Measurements from ENCODE around the gene COL6A2. TPM values are rescaled to one million over a fixed set of nuclear protein-coding genes. Genes with fewer than 3 reads are reported as not detected.

COL6A2 gene
- total RNA-seq, 2 donors from 2014 or later = 198 to 474 TPM

DNA sequence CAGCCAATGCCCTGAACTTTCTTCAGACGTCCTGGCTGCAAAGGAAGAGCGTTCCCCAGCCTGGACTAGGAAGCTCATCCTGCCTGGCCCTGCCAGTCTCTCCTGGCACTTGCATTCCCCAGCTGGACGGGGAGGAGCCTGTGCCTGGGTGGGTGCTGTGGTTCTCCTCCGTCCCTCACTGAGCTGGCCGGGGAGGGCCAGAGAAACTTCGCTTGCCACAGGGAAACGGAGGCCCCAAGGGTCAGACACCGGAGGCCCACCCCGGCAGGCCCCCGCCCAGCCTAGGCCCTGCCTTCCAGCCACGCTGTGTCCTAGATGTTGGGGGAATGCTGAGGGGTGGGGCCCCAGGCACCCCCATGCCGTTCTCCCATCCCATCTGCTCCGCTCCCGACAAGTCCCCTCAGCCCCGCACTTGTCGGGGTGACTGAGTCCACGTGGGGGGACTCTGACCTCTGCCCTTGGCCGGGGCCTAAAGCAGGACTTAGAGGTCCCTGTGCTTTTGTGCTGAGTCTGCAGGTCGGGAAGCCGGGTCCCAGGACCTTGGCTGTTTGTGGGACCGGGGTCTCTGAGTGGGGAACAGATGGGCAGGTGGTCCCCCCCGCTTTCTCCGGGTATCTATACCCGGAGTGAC lies 52.7 kb downstream of the COL6A2 start:
- DNase-seq (ENCODE audit: low spot score) = no peak
- Histone ChIP-seq H3K36me3 (no peaks in the 10 kb centered on the region), H3K9me3 (no peaks in the 10 kb centered on the region), H3K4me3 (no peak overlapping the region), H3K27me3 (replicated peaks; ENCODE audit: insufficient read depth) (no peaks in the 10 kb centered on the region), H3K4me1 (replicated peaks) (no peaks in the 10 kb centered on the region), H3K27ac (peak overlapping the region in 1 of 2 donors; percentile 27)
- TF ChIP-seq POLR2AphosphoS5 (IDR thresholded peaks at IDR 0.05) = no peak
- no peak for TF ChIP-seq POLR2A (IDR thresholded peaks at IDR 0.05)
- TF ChIP-seq, protein P1, sequence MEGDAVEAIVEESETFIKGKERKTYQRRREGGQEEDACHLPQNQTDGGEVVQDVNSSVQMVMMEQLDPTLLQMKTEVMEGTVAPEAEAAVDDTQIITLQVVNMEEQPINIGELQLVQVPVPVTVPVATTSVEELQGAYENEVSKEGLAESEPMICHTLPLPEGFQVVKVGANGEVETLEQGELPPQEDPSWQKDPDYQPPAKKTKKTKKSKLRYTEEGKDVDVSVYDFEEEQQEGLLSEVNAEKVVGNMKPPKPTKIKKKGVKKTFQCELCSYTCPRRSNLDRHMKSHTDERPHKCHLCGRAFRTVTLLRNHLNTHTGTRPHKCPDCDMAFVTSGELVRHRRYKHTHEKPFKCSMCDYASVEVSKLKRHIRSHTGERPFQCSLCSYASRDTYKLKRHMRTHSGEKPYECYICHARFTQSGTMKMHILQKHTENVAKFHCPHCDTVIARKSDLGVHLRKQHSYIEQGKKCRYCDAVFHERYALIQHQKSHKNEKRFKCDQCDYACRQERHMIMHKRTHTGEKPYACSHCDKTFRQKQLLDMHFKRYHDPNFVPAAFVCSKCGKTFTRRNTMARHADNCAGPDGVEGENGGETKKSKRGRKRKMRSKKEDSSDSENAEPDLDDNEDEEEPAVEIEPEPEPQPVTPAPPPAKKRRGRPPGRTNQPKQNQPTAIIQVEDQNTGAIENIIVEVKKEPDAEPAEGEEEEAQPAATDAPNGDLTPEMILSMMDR (IDR thresholded peaks at IDR 0.05) = no peak
- intact Hi-C loops (cut with DNase I) = loop anchor here (10.0 kb wide), 1 partner anchor 174 kb away; the partner anchor contains the start of genes C21orf58 and PCNT
- 87% methylated on average over 24 of the region's 24 CpGs for WGBS

DNA sequence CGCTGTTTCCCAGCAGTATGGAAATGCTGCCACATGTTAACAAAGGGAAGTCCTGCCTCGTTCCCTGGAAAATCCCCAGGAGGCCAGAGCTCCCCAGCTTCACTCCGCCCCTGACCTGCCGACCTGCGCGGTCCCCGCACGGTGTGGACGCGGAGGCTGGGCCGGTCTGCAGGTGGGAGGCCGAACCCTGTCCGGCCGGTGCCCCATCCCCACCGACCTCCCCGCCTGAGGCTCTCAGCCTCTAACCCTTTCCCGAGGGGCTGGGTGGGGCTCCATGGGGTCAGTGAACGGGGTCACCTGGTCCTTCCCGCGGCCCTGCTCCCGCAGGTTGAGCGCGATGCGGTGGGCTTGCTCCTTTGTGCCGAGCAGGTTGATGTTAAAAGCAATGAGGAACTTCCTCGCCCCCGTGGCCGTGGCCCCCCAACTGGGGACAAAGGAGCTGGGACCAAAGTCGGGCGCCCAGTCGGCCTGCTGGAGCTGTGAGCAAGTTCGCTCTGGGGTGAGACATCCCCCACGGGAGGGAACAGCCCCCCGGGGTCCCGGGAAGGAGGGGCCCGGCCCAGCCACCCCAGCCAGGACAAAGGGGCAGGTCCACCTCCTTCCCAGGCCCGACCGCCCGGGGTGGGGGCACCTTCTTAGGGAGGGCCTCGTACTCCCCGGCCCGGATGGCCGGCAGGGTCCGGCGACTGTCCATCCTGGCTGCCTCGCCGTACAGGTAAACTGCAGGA lies 53.5 kb downstream of the COL6A2 start:
- Histone ChIP-seq H3K9me3 (no peaks in the 10 kb centered on the region), H3K36me3 (no peaks in the 10 kb centered on the region), H3K27me3 (replicated peaks; ENCODE audit: insufficient read depth) (no peaks in the 10 kb centered on the region), H3K4me3 (no peak overlapping the region), H3K4me1 (replicated peaks) (no peaks in the 10 kb centered on the region), H3K27ac (no peak overlapping the region)
- WGBS = 93% methylated on average over 28 of the region's 47 CpGs
- TF ChIP-seq, protein P1 (IDR thresholded peaks at IDR 0.05) = no peak
- TF ChIP-seq POLR2AphosphoS5 (IDR thresholded peaks at IDR 0.05) (no peak), POLR2A (IDR thresholded peaks at IDR 0.05) (no peak)
- intact Hi-C loops (cut with DNase I) = loop anchor here (10.0 kb wide), 1 partner anchor 173 kb away; the partner anchor contains the start of genes C21orf58 and PCNT
- DNase-seq (ENCODE audit: low spot score) = no peak

DNA sequence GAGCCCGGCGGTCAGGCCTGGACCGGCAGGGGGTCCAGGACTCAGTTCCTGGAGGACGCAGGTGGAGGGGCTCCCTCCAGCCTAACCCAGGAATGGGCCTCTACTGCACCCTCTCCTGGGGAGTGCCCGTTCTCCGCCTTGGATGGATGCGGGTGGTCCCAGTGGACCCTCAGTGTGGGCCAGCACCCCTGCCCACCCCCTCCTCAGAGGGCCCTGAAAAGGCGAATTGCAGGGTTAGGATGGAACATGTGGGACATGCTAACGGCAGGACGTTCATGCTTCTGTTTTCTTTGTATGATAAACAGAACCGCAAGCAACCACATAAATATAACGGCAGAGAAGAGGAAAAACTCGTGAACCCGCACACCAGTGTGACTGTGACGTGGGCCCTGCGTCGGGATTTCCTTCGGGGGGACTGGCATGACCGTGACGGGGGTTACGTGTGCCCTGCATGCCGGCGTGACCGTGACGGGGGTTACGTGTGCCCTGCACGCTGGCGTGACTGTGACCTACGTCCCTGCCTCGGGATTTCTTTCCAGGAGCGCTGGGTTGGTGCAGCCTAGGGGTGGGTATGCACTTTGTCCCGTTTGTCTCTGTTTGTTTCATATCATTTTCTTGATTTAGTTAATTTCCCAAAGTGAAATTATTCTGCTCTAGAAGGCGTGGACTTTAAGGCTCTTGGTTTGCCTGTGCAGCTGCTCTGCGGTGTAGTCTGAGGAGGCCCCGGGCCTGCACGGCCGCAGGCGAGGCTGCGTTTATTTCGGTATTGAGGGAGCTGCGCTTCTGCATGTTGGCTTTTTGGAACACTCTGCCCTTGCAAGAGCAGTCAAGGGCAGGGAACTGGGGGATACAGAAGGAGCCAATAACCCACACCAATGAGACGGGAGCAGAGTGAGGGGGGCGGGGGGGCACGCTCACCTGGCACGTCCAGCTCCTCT lies 54.3 kb downstream of the COL6A2 start:
- WGBS = 91% methylated on average over 40 of the region's 45 CpGs
- peak overlapping the region; percentile 64 to 92 for H3K27ac ChIP-seq
- no peaks in the 10 kb centered on the region for H3K27me3 ChIP-seq (replicated peaks; ENCODE audit: insufficient read depth)
- DNase-seq (ENCODE audit: low spot score) = no peak
- H3K4me3 ChIP-seq = peak overlapping the region in 1 of 2 donors; percentile 13
- H3K36me3 ChIP-seq = no peaks in the 10 kb centered on the region
- TF ChIP-seq POLR2A (IDR thresholded peaks at IDR 0.05) (no peak), POLR2AphosphoS5 (IDR thresholded peaks at IDR 0.05) (no peak)
- TF ChIP-seq, protein P1 (IDR thresholded peaks at IDR 0.05) = no peak
- intact Hi-C loops (cut with DNase I) = loop anchor here (10.0 kb wide), 1 partner anchor 173 kb away; the partner anchor contains the start of genes C21orf58 and PCNT
- no peaks in the 10 kb centered on the region for H3K4me1 ChIP-seq (replicated peaks)
- H3K9me3 ChIP-seq = no peaks in the 10 kb centered on the region

DNA sequence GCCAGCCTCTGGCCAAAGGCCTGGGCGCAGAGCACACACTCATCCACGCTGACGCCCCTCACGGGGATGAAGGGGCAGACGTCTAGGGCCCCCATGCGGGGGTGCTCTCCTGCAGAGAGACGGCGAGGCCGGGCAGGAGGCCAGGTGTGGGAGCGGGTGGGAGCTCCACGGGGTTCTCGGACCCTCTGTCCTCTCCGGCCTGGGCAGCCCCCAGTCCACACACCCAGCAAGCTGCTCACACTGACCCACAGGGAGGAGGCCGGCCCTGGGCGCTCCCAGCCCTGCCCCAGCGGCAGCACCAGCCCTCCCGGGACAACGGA lies 55.0 kb downstream of the COL6A2 start:
- no peaks in the 10 kb centered on the region for H3K4me1 ChIP-seq (replicated peaks)
- intact Hi-C loops (cut with DNase I) = loop anchor here (10.0 kb wide), 1 partner anchor 172 kb away; the partner anchor contains the start of genes C21orf58 and PCNT
- DNase-seq (ENCODE audit: low spot score) = no peak
- WGBS = 28% methylated on average over 18 of the region's 18 CpGs
- H3K27ac ChIP-seq = peak overlapping the region; percentile 64 to 92
- no peaks in the 10 kb centered on the region for H3K9me3 ChIP-seq
- H3K4me3 ChIP-seq = peak overlapping the region in 1 of 2 donors; percentile 13
- TF ChIP-seq POLR2A (IDR thresholded peaks at IDR 0.05) (no peak), POLR2AphosphoS5 (IDR thresholded peaks at IDR 0.05) (no peak)
- TF ChIP-seq, protein P1 (IDR thresholded peaks at IDR 0.05) = no peak
- no peaks in the 10 kb centered on the region for H3K36me3 ChIP-seq
- no peaks in the 10 kb centered on the region for H3K27me3 ChIP-seq (replicated peaks; ENCODE audit: insufficient read depth)

Data from prostate gland (tissue), 2 donors.